ENCODE data around the gene TENM3.

- TF ChIP-seq POLR2AphosphoS5 (IDR thresholded peaks at IDR 0.05; ENCODE audit: insufficient read depth in 1 of 2, low read depth in 1 of 2) (no peak), CTCF (IDR thresholded peaks at IDR 0.05) (no peak), POLR2A (IDR thresholded peaks at IDR 0.05) (no peak)
Observed at GRCh38 chr4:182507805-182508204, 264.6 kb downstream of the TENM3 start.

Data from vagina (tissue), 2 donors.